Kidney (tissue), 14 donors: ENCODE results near the gene SYPL1. TPM values are rescaled to one million over a fixed set of nuclear protein-coding genes. Genes with fewer than 3 reads are reported as not detected.

ENCODE experiments used
- DNase-seq, 5 donors: peaks; one replicate each; pipeline ENCODE4 v3.0.0-alpha.2; 2013 to 2020
- FAIRE-seq: peaks from 2 replicates; lab custom pipeline; 2012; peaks lifted over from hg19 to GRCh38; lab: Jason Lieb, UNC
- H3K27ac ChIP-seq, 2 donors: one replicate each; pipeline ENCODE4 v1.7.0; 2013; ENCODE audit warnings: low read depth in 2 of 2, low read length in 2 of 2, inconsistent platforms in 1 of 2
- H3K27me3 ChIP-seq: one replicate; pipeline ENCODE4 v1.7.1; 2013; ENCODE audit warnings: low read length, inconsistent platforms; ENCODE audit not compliant: control insufficient read depth, insufficient read depth
- H3K36me3 ChIP-seq, 3 donors: one replicate each; pipeline versions ENCODE4 v1.7.0 to v1.7.1; 2013; ENCODE audit warnings: low read length in 3 of 3, control low read depth in 1 of 3, inconsistent platforms in 1 of 3; ENCODE audit not compliant: insufficient read depth in 3 of 3, control insufficient read depth in 2 of 3
- H3K4me1 ChIP-seq, 3 donors: one replicate each; pipeline versions ENCODE4 v1.7.0 to v1.7.1; 2013; ENCODE audit warnings: low read length in 3 of 3, inconsistent platforms in 1 of 3, low read depth in 1 of 3; ENCODE audit not compliant: control insufficient read depth in 2 of 3, insufficient read depth in 2 of 3
- H3K4me3 ChIP-seq, 3 donors: one replicate each; pipeline versions ENCODE4 v1.7.0 to v1.8.1; 2013; ENCODE audit warnings: low read length in 3 of 3, control low read depth in 1 of 3, inconsistent platforms in 1 of 3
- H3K9ac ChIP-seq, 3 donors: one replicate each; pipeline versions ENCODE4 v1.7.0 to v1.7.1; 2013; ENCODE audit warnings: low read length in 3 of 3, control low read depth in 1 of 3, inconsistent platforms in 1 of 3
- H3K9me3 ChIP-seq, 3 donors: one replicate each; pipeline versions ENCODE4 v1.7.0 to v1.7.1; 2013; ENCODE audit warnings: low read length in 3 of 3, control low read depth in 1 of 3, inconsistent platforms in 1 of 3; ENCODE audit not compliant: control insufficient read depth in 2 of 3, insufficient read depth in 1 of 3
- intact Hi-C: fragments of 100-400 bp; cut with DNase I; formaldehyde crosslinking; loops from one replicate; pipeline ENCODE4 v1.11.1; 2022
- polyA plus RNA-seq: library from polyadenylated mRNA; stranded (reverse); fragments of 350-450 nt; fragmentation: Illumina TruSeq; extraction: RNeasy Lipid Tissue Mini Kit (QIAGEN cat#74804); gene quantifications from one replicate; pipeline ENCODE4 v1.2.3, GENCODE V29; 2014; ENCODE audit warnings: low read depth, low replicate concordance; ENCODE audit not compliant: insufficient read depth
- total RNA-seq: library from RNA; stranded (reverse); fragmentation: NEBNext Ultra II Directional; extraction: Animal tissue kit (Norgen Biotek cat#: 25700); gene quantifications from one replicate; pipeline ENCODE4 v1.2.1, GENCODE V29; 2021
- TF ChIP-seq, protein P1 (sequence below): IDR thresholded peaks from 3 replicates; pipeline ENCODE4 v1.5.1; 2012; ENCODE audit warnings: mild to moderate bottlenecking, moderate library complexity, borderline replicate concordance; ENCODE audit not compliant: insufficient read depth; ENCODE audit errors: extremely low read depth
- donor health status: control.
- donor health status: control.
- donor health status: control.
- donor health status: control.
- donor health status: control.
- donor health status: DM: yes; HTN: yes; CAD: no.
- donor health status: Normal renal cell carcinoma (clear cell type).

The SYPL1 gene
- total and polyA plus RNA-seq, 2 donors from 2014 or later = 90.8 to 111 TPM

DNA sequence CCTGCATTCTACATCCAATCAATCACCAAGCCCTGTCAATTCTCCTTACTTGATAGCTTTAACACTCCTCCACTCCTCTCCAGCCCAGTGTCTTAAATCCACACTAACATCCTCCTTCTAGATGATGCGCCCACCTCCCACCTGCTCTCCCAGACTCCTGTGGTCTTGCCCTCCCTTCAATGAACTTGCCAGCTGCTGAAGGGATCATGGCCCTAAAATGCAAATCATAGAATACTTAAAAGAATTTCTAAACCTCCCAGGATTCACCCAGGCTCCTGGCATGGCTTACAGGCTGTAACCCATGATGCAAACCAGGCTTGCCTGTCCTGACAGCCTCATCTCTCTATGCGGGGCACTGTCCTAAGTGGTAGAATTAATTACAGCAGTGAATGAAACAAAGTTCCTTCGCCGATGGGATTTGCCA lies 43.6 kb downstream of the SYPL1 start:
- Histone ChIP-seq H3K27me3 (no peaks in the 10 kb centered on the region), H3K4me3 (no peak overlapping the region), H3K36me3 (no peaks in the 10 kb centered on the region), H3K4me1 (peaks cover 0 to 40% (median 39%) of the 10 kb centered on the region in 3 donors), H3K9me3 (no peaks in the 10 kb centered on the region), H3K9ac (no peak overlapping the region), H3K27ac (no peak overlapping the region)
- intact Hi-C loops = no loop called here
- DNase-seq (peak in 2 of 5 donors; percentile 43 to 56), FAIRE-seq (no peak)
- TF ChIP-seq, protein P1, sequence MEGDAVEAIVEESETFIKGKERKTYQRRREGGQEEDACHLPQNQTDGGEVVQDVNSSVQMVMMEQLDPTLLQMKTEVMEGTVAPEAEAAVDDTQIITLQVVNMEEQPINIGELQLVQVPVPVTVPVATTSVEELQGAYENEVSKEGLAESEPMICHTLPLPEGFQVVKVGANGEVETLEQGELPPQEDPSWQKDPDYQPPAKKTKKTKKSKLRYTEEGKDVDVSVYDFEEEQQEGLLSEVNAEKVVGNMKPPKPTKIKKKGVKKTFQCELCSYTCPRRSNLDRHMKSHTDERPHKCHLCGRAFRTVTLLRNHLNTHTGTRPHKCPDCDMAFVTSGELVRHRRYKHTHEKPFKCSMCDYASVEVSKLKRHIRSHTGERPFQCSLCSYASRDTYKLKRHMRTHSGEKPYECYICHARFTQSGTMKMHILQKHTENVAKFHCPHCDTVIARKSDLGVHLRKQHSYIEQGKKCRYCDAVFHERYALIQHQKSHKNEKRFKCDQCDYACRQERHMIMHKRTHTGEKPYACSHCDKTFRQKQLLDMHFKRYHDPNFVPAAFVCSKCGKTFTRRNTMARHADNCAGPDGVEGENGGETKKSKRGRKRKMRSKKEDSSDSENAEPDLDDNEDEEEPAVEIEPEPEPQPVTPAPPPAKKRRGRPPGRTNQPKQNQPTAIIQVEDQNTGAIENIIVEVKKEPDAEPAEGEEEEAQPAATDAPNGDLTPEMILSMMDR = no peak

- Histone ChIP-seq H3K4me3 (no peak overlapping the region), H3K36me3 (no peaks in the 10 kb centered on the region), H3K27ac (no peak overlapping the region), H3K9ac (no peak overlapping the region), H3K9me3 (no peaks in the 10 kb centered on the region), H3K27me3 (no peaks in the 10 kb centered on the region), H3K4me1 (peaks cover 0 to 40% (median 39%) of the 10 kb centered on the region in 3 donors)
- FAIRE-seq = no peak
- no peak for DNase-seq
- intact Hi-C loops = no loop called here
- TF ChIP-seq, protein P1 = no peak
These were observed 44.4 kb downstream of the SYPL1 start for GRCh38 chr7:106067678-106068077.

DNA sequence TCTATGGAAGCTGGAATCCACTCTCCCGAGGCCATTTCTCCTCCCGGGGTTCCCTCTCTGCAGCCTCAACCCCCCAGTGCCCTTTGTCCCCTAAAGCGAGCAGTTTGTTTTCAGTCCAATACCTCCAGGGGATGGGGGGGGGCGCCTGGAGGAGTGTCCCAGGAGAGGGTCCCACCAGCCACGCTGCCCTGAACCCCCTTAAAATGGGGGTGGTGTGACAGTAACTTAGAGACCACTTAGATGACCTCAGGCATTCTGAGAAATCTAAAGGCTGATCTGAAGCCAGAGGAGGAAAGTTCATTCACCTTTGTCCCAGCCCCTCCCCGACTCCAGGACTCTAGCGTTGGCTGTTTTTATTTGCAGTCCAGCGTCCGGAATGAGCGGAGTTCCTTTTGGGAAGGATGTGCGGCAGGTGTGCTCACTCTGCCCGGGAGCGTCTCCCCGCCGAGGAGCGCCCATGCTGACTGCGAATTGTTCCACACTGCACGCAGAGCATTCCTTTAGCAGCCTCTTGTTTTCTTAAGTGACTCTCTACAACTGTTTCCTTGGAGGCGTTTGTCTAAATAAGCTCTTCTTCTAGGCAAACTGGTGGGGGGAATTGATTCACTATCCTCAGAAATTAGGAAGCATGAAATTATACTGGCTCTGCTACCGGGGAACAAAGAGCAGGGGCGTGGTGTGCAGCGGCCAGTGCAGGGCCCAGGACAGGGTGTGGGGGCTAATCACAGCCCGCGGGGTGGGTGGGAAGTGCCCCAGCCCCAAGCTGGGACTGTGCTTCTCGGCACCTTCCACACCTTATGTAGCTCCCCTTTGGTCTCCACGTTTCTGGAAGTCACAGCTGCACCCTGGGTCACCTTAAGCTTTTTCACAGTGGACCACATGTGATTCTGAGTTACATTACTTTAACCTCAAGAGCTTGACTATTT lies 46.3 kb downstream of the SYPL1 start:
- Histone ChIP-seq H3K9me3 (no peaks in the 10 kb centered on the region), H3K4me3 (peak overlapping the region in 2 of 3 donors; percentile 5 to 52), H3K9ac (peak overlapping the region in 1 of 3 donors; percentile 51), H3K4me1 (peaks cover 0 to 30% (median 23%) of the 10 kb centered on the region in 3 donors), H3K27ac (peak overlapping the region; percentile 84 to 87), H3K36me3 (no peaks in the 10 kb centered on the region), H3K27me3 (no peaks in the 10 kb centered on the region)
- intact Hi-C loops = no loop called here
- TF ChIP-seq, protein P1 = no peak
- DNase-seq = peak in 4 of 5 donors; percentile 49 to 73 (median 64)
- no peak for FAIRE-seq
